Neural progenitor cell (in vitro differentiated cells): Measurements from ENCODE around the gene SLC18A3. TPM values are rescaled to one million over a fixed set of nuclear protein-coding genes. Genes with fewer than 3 reads are reported as not detected.
A peak's percentile ranks its signal among the peaks of the same experiment; 100 is the strongest.

Source experiments
- DNase-seq: peaks from one replicate; pipeline ENCODE4 v3.0.0-alpha.2; 2016; ENCODE audit warnings: low spot score
- H2AFZ ChIP-seq: fragments of 200-600 bp; sonication (generic); replicated peaks from 2 replicates; pipeline ENCODE4 v1.6.1; 2016; ENCODE audit warnings: antibody characterized with exemption
- H3F3A ChIP-seq: fragments of 200-600 bp; sonication (generic); 2 replicates; pipeline ENCODE4 v1.6.1; 2016; ENCODE audit warnings: antibody characterized with exemption, low read depth
- H3K27ac ChIP-seq: fragments of 200-600 bp; sonication (generic); 2 replicates; pipeline ENCODE4 v1.5.1; 2016; ENCODE audit warnings: mild to moderate bottlenecking
- H3K27me3 ChIP-seq: fragments of 200-600 bp; sonication (generic); 2 replicates; pipeline ENCODE4 v1.6.1; 2016; ENCODE audit warnings: mild to moderate bottlenecking, moderate library complexity
- H3K36me3 ChIP-seq: fragments of 200-600 bp; sonication (generic); 2 replicates; pipeline ENCODE4 v1.5.1; 2016
- H3K4me1 ChIP-seq: fragments of 200-600 bp; sonication (generic); 2 replicates; pipeline ENCODE4 v1.6.1; 2016; ENCODE audit warnings: mixed run types
- H3K4me2 ChIP-seq: fragments of 200-600 bp; sonication (generic); 2 replicates; pipeline ENCODE4 v1.6.1; 2016
- H3K4me3 ChIP-seq: fragments of 200-600 bp; sonication (generic); 2 replicates; pipeline ENCODE4 v1.5.1; 2016
- H3K79me2 ChIP-seq: fragments of 200-600 bp; sonication (generic); 2 replicates; pipeline ENCODE4 v1.6.1; 2016; ENCODE audit warnings: low read depth
- H3K9ac ChIP-seq: fragments of 200-600 bp; sonication (generic); 2 replicates; pipeline ENCODE4 v1.6.1; 2016
- H3K9me3 ChIP-seq: fragments of 200-600 bp; sonication (generic); 2 replicates; pipeline ENCODE4 v1.5.1; 2016; ENCODE audit warnings: low read depth
- H4K20me1 ChIP-seq: fragments of 200-600 bp; sonication (generic); 2 replicates; pipeline ENCODE4 v1.6.1; 2016; ENCODE audit warnings: low read depth
- H3K27ac Mint-ChIP-seq: 3 replicates; pipeline ENCODE4 v1.8.0; 2021; ENCODE audit warnings: mixed read lengths
- H3K27me3 Mint-ChIP-seq: 2 replicates; pipeline ENCODE4 v1.8.0; 2022; ENCODE audit warnings: low read depth, mild to moderate bottlenecking, inconsistent platforms, moderate library complexity, mixed read lengths; ENCODE audit not compliant: insufficient read depth
- H3K36me3 Mint-ChIP-seq: 3 replicates; pipeline ENCODE4 v1.8.0; 2021; ENCODE audit warnings: mixed read lengths
- H3K4me1 Mint-ChIP-seq: 3 replicates; pipeline ENCODE4 v1.8.0; 2021; ENCODE audit warnings: mixed read lengths
- H3K4me3 Mint-ChIP-seq: 3 replicates; pipeline ENCODE4 v1.8.0; 2021; ENCODE audit warnings: mild to moderate bottlenecking, moderate library complexity, mixed read lengths
- H3K9me3 Mint-ChIP-seq: 3 replicates; pipeline ENCODE4 v1.8.0; 2020; ENCODE audit warnings: mixed read lengths
- EZH2 ChIP-seq: fragments of 200-600 bp; sonication (generic); IDR thresholded peaks from 2 replicates; pipeline ENCODE4 v1.6.1; 2017; ENCODE audit warnings: antibody characterized with exemption, mild to moderate bottlenecking, moderate library complexity
- EZH2phosphoT487 ChIP-seq: fragments of 200-600 bp; sonication (generic); IDR thresholded peaks from 2 replicates; pipeline ENCODE4 v1.6.1; 2017; ENCODE audit warnings: antibody characterized with exemption
- total RNA-seq: library from RNA; depleted of rRNA; stranded (reverse); fragments of >200 nt; gene quantifications from 2 replicates; pipeline ENCODE4 v1.2.3, GENCODE V29; 2015; ENCODE audit warnings: low replicate concordance
- TF ChIP-seq, protein P1 (sequence below): fragments of 200-600 bp; sonication (generic); IDR thresholded peaks from 2 replicates; pipeline ENCODE4 v1.5.1; 2017; ENCODE audit warnings: antibody characterized with exemption, mild to moderate bottlenecking

Gene SLC18A3
- total RNA-seq, 1 donor from 2014 or later: not detected

DNA sequence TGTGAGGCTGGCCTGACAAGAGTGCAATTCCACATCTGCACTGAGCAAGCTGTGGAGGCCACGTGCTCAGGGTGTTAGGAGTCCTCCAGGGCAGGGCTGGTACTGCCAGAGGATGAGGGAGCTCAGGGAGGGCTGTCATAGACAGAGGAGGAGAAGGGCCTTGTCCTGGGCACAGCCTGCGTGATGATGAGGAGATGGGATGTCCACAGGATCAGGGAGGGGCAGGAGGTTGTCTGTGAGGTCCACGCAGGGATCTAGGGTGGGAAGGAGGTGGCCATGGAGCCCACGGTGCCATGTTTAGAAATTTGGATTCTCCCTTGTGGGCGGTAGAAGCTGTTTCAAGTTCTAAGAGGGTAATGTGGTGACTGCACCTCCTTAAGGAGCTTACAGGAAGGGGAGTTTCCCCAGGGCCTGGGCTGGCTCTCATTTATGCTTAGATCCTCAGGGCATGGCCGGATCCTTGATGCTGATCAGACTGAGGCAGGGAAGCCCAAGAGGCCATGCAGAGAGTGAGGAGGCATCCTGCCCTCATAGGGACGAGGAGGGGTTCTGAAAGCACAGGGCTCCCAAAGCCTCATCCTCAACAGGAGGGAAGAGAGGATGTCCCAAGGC lies 34.0 kb downstream of the SLC18A3 start:
- Histone ChIP-seq H3K27ac (no peak overlapping the region), H3K79me2 (no peaks in the 10 kb centered on the region), H4K20me1 (no peaks in the 10 kb centered on the region), H3K4me3 (no peak overlapping the region), H3K27me3 (peaks cover 7% of the 10 kb centered on the region), H3K36me3 (no peaks in the 10 kb centered on the region), H3K4me1 (peaks cover 4% of the 10 kb centered on the region), H3K4me2 (no peak overlapping the region), H3K9me3 (no peaks in the 10 kb centered on the region), H2AFZ (no peak overlapping the region), H3F3A (no peaks in the 10 kb centered on the region), H3K9ac (no peak overlapping the region)
- Mint-ChIP-seq H3K27me3 (peaks cover 19% of the 10 kb centered on the region), H3K36me3 (no peaks in the 10 kb centered on the region), H3K4me3 (peak overlapping the region; percentile 11), H3K4me1 (peaks cover 3% of the 10 kb centered on the region), H3K27ac (no peak overlapping the region), H3K9me3 (no peaks in the 10 kb centered on the region)
- no peak for DNase-seq
- TF ChIP-seq EZH2 (no peak), EZH2phosphoT487 (no peak)
- TF ChIP-seq, protein P1, sequence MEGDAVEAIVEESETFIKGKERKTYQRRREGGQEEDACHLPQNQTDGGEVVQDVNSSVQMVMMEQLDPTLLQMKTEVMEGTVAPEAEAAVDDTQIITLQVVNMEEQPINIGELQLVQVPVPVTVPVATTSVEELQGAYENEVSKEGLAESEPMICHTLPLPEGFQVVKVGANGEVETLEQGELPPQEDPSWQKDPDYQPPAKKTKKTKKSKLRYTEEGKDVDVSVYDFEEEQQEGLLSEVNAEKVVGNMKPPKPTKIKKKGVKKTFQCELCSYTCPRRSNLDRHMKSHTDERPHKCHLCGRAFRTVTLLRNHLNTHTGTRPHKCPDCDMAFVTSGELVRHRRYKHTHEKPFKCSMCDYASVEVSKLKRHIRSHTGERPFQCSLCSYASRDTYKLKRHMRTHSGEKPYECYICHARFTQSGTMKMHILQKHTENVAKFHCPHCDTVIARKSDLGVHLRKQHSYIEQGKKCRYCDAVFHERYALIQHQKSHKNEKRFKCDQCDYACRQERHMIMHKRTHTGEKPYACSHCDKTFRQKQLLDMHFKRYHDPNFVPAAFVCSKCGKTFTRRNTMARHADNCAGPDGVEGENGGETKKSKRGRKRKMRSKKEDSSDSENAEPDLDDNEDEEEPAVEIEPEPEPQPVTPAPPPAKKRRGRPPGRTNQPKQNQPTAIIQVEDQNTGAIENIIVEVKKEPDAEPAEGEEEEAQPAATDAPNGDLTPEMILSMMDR: no peak

DNA sequence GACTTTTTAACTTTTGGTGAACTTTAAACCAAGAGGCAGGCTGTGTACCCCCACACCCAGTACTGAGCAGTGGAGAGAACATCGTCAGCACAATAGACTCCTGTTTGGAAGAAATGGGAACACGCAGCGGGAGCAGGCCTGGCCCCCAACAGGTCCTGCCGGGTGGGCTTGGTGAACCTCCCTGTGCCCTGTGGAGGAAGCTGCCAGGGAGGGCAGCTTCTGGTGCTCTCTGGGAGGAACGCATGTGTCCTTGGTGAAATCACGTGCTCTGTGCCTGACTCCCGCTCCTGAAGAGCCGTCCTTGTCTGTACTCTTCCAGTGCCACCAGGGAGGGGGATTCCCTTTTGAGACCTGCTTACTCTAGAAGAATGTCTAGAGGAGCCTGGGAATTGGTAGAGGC lies 35.3 kb downstream of the SLC18A3 start:
- no peak overlapping the region for H3K9ac ChIP-seq
- H3K4me3 ChIP-seq: no peak overlapping the region
- peaks cover 7% of the 10 kb centered on the region for H3K27me3 ChIP-seq
- H3K36me3 ChIP-seq: no peaks in the 10 kb centered on the region
- DNase-seq: no peak
- no peak overlapping the region for H3K27ac ChIP-seq
- H3K79me2 ChIP-seq: no peaks in the 10 kb centered on the region
- H3K4me1 ChIP-seq: peaks cover 8% of the 10 kb centered on the region
- H3F3A ChIP-seq: no peaks in the 10 kb centered on the region
- H4K20me1 ChIP-seq: no peaks in the 10 kb centered on the region
- no peaks in the 10 kb centered on the region for H3K9me3 Mint-ChIP-seq
- no peak overlapping the region for H2AFZ ChIP-seq
- no peaks in the 10 kb centered on the region for H3K36me3 Mint-ChIP-seq
- no peaks in the 10 kb centered on the region for H3K9me3 ChIP-seq
- peaks cover 4% of the 10 kb centered on the region for H3K4me1 Mint-ChIP-seq
- peaks cover 19% of the 10 kb centered on the region for H3K27me3 Mint-ChIP-seq
- no peak overlapping the region for H3K4me3 Mint-ChIP-seq
- H3K4me2 ChIP-seq: no peak overlapping the region
- TF ChIP-seq EZH2phosphoT487 (no peak), EZH2 (no peak)
- TF ChIP-seq, protein P1: no peak
- no peak overlapping the region for H3K27ac Mint-ChIP-seq

DNA sequence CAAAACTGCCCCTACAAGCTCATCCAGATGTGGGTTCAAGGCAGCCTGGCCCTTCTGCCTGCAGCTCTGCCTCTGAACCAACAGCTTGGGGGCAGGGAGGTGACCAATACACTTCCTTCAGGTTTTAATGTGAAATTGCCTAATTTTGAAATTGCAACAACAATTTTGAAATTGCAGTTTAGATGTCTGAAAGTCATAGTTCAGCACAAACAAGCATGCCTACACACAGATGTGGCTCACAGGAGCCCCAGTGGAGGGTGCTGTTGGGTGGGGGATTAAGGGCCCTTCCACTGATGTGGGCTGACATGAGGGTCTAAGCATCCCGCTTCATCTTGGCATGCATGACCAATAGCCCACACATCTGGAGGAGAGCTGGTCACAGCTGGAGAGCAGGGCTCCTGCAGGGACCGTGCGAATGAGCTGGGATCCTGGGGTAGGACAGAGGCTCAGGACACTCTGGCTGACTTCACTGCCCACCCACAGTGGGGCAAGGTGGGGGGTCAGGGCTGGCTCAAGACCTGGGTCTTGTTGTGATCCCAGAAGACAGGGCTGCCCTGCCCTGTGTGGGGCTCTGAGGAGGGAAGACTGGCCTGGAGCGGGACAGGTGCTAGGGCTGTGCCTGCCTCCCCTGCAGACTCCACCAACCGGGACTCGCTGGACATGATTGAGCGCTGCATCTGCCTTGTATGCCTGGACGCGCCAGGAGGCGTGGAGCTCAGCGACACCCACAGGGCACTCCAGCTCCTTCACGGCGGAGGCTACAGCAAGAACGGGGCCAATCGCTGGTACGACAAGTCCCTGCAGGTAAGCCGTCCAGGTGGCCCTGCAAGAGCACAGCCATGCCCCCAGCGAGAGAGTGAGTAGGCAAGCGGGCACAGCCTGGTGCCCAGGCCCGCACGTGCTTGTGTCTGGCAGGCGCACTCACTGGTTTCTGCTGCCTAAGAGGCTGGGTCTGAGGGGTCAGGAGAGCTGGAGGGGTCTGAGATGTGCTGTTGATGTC lies 36.1 kb downstream of the SLC18A3 start:
- Mint-ChIP-seq H3K36me3 (no peaks in the 10 kb centered on the region), H3K27ac (no peak overlapping the region), H3K4me1 (peaks cover 4% of the 10 kb centered on the region), H3K27me3 (peaks cover 19% of the 10 kb centered on the region), H3K4me3 (no peak overlapping the region), H3K9me3 (no peaks in the 10 kb centered on the region)
- TF ChIP-seq EZH2: no peak
- TF ChIP-seq, protein P1: no peak
- TF ChIP-seq EZH2phosphoT487: no peak
- Histone ChIP-seq H3K9me3 (no peaks in the 10 kb centered on the region), H3K79me2 (no peaks in the 10 kb centered on the region), H3K9ac (no peak overlapping the region), H3K4me3 (no peak overlapping the region), H3K4me1 (peaks cover 8% of the 10 kb centered on the region), H2AFZ (no peak overlapping the region), H4K20me1 (no peaks in the 10 kb centered on the region), H3K27me3 (peaks cover 7% of the 10 kb centered on the region), H3K36me3 (no peaks in the 10 kb centered on the region), H3K4me2 (no peak overlapping the region), H3F3A (no peaks in the 10 kb centered on the region), H3K27ac (no peak overlapping the region)
- peak; percentile 7 for DNase-seq
